Vagina (tissue), 2 donors: ENCODE data around the gene HBEGF. TPM values are rescaled to one million over a fixed set of nuclear protein-coding genes. Genes with fewer than 3 reads are reported as not detected.

Experiments used
- DNase-seq, 2 donors: peaks; one replicate each; pipeline ENCODE4 v3.0.0-alpha.2; 2017; ENCODE audit errors: extremely low spot score in 2 of 2
- H3K27ac ChIP-seq: fragments of 200-600 bp; sonication (generic); one replicate; pipeline ENCODE4 v1.5.1; 2019
- H3K27me3 ChIP-seq: fragments of 200-600 bp; sonication (generic); one replicate; pipeline ENCODE4 v1.5.1; 2019
- H3K36me3 ChIP-seq, 2 donors: fragments of 200-600 bp; sonication (generic); one replicate each; pipeline ENCODE4 v1.5.1; 2017 to 2019
- H3K4me1 ChIP-seq: fragments of 200-600 bp; sonication (generic); one replicate; pipeline ENCODE4 v1.5.1; 2019
- H3K4me3 ChIP-seq, 2 donors: fragments of 200-600 bp; sonication (generic); 1 replicate in 1 of 2; 2 replicates in 1 of 2; pipeline ENCODE4 v1.5.1; 2016 to 2019
- H3K9me3 ChIP-seq: fragments of 200-600 bp; sonication (generic); one replicate; pipeline ENCODE4 v1.5.1; 2019
- POLR2A ChIP-seq, 2 donors: fragments of 450-650 bp; IDR thresholded peaks; one replicate each; pipeline ENCODE4 v1.6.1; 2017; ENCODE audit warnings: antibody characterized with exemption in 2 of 2, mild to moderate bottlenecking in 2 of 2, moderate library complexity in 2 of 2
- POLR2AphosphoS5 ChIP-seq, 2 donors: sonication (generic); formaldehyde crosslinking; IDR thresholded peaks; one replicate each; pipeline ENCODE4 v1.9.0; 2017; ENCODE audit warnings: antibody characterized with exemption in 2 of 2, mild to moderate bottlenecking in 2 of 2, low read depth in 1 of 2; ENCODE audit not compliant: insufficient read depth in 1 of 2
- intact Hi-C: fragments of 100-400 bp; cut with DNase I; formaldehyde crosslinking; loops from one replicate; pipeline ENCODE4 v1.15.1; 2023
- total RNA-seq: library from RNA; depleted of rRNA; stranded (reverse); fragments of >200 nt; gene quantifications from one replicate; pipeline ENCODE4 v1.2.3, GENCODE V29; 2016
- TF ChIP-seq, protein P1 (sequence below), 3 experiments: fragments of 450-650 bp in 2 of 3; fragments of 200-600 bp in 1 of 3; sonication (generic) in 1 of 3; IDR thresholded peaks; one replicate each; pipeline ENCODE4 v1.5.1; 2017 to 2019; ENCODE audit warnings: antibody characterized with exemption in 3 of 3, mild to moderate bottlenecking in 2 of 3, moderate library complexity in 2 of 3

HBEGF gene
- total RNA-seq, 1 donor from 2014 or later: 16.2 TPM

DNA sequence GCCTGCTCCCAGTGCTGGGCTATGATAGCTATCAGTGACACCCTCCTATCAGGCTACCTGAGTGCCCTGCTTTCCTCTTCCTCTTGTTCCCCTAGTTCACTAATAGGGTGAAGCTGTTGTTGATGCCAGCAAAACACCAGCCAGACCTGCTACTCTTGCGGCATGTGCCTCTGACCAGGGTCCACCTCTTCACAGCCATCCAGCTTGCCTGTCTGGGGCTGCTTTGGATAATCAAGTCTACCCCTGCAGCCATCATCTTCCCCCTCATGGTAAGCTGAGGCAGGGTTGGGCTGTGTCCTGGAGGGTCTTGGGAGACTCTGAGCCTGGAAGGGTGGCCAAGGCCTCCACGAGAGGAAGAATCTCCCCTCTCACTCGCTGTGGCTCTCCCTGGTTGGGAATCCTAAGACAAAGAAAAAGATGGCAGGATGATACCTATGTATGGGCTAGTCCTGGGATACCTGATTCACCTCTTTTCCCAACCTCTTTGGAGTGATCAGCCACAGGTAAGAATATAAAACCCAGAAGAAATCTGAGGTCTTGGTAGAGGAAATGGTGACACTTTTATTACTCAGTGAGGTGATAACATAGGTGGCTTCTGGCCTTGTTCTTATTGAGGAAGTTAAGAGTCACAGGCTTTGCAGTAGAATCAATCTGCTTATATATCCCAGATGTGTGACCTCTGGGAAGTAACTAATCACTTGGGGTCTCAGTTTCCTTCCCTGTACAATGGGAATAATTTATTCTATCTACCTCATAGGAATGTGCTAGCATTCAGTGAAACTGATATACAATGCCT lies 25.2 kb upstream of the HBEGF start:
- Histone ChIP-seq H3K4me1 (peaks cover 14% of the 10 kb centered on the region), H3K27ac (no peak overlapping the region), H3K4me3 (no peak overlapping the region), H3K36me3 (no peaks in the 10 kb centered on the region), H3K9me3 (no peaks in the 10 kb centered on the region), H3K27me3 (no peaks in the 10 kb centered on the region)
- TF ChIP-seq, protein P1, sequence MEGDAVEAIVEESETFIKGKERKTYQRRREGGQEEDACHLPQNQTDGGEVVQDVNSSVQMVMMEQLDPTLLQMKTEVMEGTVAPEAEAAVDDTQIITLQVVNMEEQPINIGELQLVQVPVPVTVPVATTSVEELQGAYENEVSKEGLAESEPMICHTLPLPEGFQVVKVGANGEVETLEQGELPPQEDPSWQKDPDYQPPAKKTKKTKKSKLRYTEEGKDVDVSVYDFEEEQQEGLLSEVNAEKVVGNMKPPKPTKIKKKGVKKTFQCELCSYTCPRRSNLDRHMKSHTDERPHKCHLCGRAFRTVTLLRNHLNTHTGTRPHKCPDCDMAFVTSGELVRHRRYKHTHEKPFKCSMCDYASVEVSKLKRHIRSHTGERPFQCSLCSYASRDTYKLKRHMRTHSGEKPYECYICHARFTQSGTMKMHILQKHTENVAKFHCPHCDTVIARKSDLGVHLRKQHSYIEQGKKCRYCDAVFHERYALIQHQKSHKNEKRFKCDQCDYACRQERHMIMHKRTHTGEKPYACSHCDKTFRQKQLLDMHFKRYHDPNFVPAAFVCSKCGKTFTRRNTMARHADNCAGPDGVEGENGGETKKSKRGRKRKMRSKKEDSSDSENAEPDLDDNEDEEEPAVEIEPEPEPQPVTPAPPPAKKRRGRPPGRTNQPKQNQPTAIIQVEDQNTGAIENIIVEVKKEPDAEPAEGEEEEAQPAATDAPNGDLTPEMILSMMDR (IDR thresholded peaks at IDR 0.05): no peak
- no peak for TF ChIP-seq POLR2A (IDR thresholded peaks at IDR 0.05)
- TF ChIP-seq POLR2AphosphoS5 (IDR thresholded peaks at IDR 0.05; ENCODE audit: insufficient read depth in 1 of 2, low read depth in 1 of 2): no peak
- intact Hi-C loops: no loop called here
- DNase-seq: no peak

DNA sequence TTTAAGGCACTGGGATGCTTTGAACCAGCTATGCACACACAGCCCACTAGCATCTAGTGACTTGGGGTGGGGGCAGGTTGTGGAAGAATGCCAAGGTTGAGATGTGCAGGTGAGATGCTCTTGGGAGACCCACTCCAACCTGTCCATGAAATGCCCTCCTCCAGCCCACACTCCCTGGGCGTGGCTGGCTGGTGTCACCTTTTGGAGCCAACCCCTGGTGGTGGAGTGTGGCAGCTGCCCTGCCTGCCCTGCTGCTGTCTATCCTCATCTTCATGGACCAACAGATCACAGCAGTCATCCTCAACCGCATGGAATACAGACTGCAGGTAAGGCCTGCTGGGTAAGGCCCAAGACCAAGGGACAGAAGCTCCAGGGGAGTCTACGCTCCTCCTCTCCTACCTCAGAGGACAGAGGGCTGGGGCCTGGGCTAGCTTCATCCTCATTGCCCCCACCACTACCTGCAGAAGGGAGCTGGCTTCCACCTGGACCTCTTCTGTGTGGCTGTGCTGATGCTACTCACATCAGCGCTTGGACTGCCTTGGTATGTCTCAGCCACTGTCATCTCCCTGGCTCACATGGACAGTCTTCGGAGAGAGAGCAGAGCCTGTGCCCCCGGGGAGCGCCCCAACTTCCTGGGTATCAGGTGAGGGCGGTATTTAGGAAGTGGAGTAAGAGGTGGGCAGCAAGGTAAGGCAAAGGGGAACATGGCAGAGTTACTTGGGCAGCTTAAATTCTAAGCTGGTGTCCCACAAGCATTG lies 21.0 kb upstream of the HBEGF start:
- TF ChIP-seq, protein P1 (IDR thresholded peaks at IDR 0.05): no peak
- TF ChIP-seq POLR2AphosphoS5 (IDR thresholded peaks at IDR 0.05; ENCODE audit: insufficient read depth in 1 of 2, low read depth in 1 of 2) (no peak), POLR2A (IDR thresholded peaks at IDR 0.05) (no peak)
- no peak for DNase-seq
- Histone ChIP-seq H3K9me3 (no peaks in the 10 kb centered on the region), H3K36me3 (no peaks in the 10 kb centered on the region), H3K4me1 (peaks cover 8% of the 10 kb centered on the region), H3K4me3 (no peak overlapping the region), H3K27ac (no peak overlapping the region), H3K27me3 (no peaks in the 10 kb centered on the region)
- intact Hi-C loops: no loop called here

DNA sequence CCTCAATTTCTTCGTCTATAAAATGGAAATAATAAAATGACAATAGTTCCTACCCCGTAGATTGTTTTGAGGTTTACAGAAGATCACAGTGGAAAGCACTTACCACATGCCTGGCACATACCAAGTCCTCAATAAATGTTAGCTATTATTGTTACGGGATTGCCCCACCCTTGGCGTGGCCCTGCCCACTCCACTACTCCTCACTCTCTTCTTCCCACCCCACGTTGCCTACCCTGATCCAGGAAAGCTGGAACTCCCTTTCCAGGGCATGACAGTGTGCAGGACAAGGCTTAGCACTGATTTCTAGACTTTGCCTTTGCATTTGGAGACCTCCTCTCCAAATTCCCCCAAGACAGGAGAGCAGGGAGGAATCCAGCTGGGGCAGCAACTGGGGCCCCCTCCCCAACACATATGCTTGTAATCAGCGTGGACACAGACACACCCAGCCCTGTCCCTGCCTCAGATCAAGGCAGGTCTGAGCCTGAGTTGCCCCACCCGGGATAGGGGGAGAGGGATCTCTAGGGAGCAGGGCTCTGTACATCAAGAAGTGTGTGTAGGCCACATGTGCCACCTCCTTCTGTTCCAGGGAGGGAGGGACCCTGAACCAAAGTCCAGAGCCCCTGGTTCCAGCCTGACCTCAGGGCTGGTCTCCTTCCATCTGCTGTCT lies 20.3 kb upstream of the HBEGF start:
- no peaks in the 10 kb centered on the region for H3K36me3 ChIP-seq
- H3K27me3 ChIP-seq: no peaks in the 10 kb centered on the region
- H3K4me1 ChIP-seq: peaks cover 8% of the 10 kb centered on the region
- no peak overlapping the region for H3K27ac ChIP-seq
- DNase-seq: no peak
- H3K9me3 ChIP-seq: no peaks in the 10 kb centered on the region
- H3K4me3 ChIP-seq: no peak overlapping the region
- TF ChIP-seq POLR2A (IDR thresholded peaks at IDR 0.05): no peak
- no peak for TF ChIP-seq POLR2AphosphoS5 (IDR thresholded peaks at IDR 0.05; ENCODE audit: insufficient read depth in 1 of 2, low read depth in 1 of 2)
- intact Hi-C loops: no loop called here

DNA sequence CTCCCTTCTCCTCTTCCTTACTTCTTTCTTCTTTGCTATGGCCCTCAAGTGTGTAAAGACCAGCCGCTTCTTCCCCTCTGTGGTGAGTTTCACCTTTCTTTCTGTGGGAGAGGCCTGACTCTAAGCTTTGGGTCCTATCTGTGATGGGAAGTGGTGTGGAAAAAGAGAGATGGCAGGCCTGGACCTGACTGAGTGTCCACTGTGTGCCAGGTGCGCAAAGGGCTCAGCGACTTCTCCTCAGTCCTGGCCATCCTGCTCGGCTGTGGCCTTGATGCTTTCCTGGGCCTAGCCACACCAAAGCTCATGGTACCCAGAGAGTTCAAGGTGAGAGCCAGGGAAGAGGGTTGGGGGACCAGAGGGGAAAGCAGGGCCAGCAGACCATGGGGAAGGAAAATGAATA lies 19.5 kb upstream of the HBEGF start:
- Histone ChIP-seq H3K9me3 (no peaks in the 10 kb centered on the region), H3K27me3 (no peaks in the 10 kb centered on the region), H3K4me3 (no peak overlapping the region), H3K27ac (no peak overlapping the region), H3K4me1 (peaks cover 8% of the 10 kb centered on the region), H3K36me3 (no peaks in the 10 kb centered on the region)
- intact Hi-C loops: no loop called here
- TF ChIP-seq POLR2A (IDR thresholded peaks at IDR 0.05) (no peak), POLR2AphosphoS5 (IDR thresholded peaks at IDR 0.05; ENCODE audit: insufficient read depth in 1 of 2, low read depth in 1 of 2) (no peak)
- TF ChIP-seq, protein P1 (IDR thresholded peaks at IDR 0.05): no peak
- no peak for DNase-seq

DNA sequence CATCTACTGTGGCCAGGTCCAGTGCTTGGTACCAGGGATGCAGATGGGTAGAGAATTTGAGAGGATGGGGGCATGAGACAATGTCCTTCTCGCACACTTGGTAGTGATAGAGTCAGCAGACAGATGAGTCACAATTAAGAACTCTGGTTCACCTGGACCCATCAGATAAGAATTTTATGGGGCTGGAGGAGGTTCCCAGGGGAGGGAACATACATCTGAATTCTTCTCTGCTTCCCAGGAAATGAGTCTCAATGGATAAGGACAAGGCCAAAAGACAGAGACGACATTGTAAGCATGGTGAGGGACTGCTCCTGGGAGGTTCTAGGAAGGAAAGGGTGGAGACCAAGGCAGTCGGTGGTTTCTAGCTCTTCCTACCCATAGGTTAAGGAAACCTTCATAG lies 18.9 kb upstream of the HBEGF start:
- H3K4me1 ChIP-seq: peaks cover 8% of the 10 kb centered on the region
- no peaks in the 10 kb centered on the region for H3K9me3 ChIP-seq
- H3K27me3 ChIP-seq: no peaks in the 10 kb centered on the region
- no peak overlapping the region for H3K27ac ChIP-seq
- no peak for DNase-seq
- H3K36me3 ChIP-seq: no peaks in the 10 kb centered on the region
- no peak overlapping the region for H3K4me3 ChIP-seq
- TF ChIP-seq POLR2A (IDR thresholded peaks at IDR 0.05): no peak
- no peak for TF ChIP-seq POLR2AphosphoS5 (IDR thresholded peaks at IDR 0.05; ENCODE audit: insufficient read depth in 1 of 2, low read depth in 1 of 2)
- TF ChIP-seq, protein P1 (IDR thresholded peaks at IDR 0.05): no peak
- intact Hi-C loops: no loop called here
